SK-N-SH (cell line): ENCODE data around the gene RNPEPL1. TPM values are rescaled to one million over a fixed set of nuclear protein-coding genes. Genes with fewer than 3 reads are reported as not detected.

Source experiments
- CTCF ChIA-PET: fragments of 300-600, 350-600 bp; formaldehyde crosslinking; extraction: SDS; loops from one replicate; lab custom pipeline; 2021; lab: Yijun Ruan, JAX
- POLR2A ChIA-PET: fragments of 350-600 bp; sonication (Branson Sonifier 250); formaldehyde crosslinking; extraction: SDS; loops from one replicate; lab custom pipeline; 2020; ENCODE audit warnings: antibody characterized with exemption, inconsistent platforms; lab: Yijun Ruan, JAX
- DNase-seq: peaks from one replicate; pipeline ENCODE4 v3.0.0; 2012
- H2AFZ ChIP-seq: fragments of 200-600 bp; sonication (generic); 2 replicates; pipeline ENCODE4 v1.8.1; 2016; ENCODE audit warnings: antibody characterized with exemption, mild to moderate bottlenecking, low read depth
- H3F3A ChIP-seq: fragments of 200-600 bp; sonication (generic); replicated peaks from 2 replicates; pipeline ENCODE3; 2016; ENCODE audit warnings: antibody characterized with exemption, mild to moderate bottlenecking; ENCODE audit not compliant: insufficient read depth
- H3K27ac ChIP-seq, 2 experiments: fragments of 200-500 bp in 1 of 2; fragments of 200-600 bp in 1 of 2; sonication (Bioruptor generic) in 1 of 2; sonication (generic), shearing (Covaris generic) in 1 of 2; 2 replicates each; pipeline versions ENCODE4 v1.5.1 to v1.6.1; 2014 to 2016; ENCODE audit warnings: low read depth in 2 of 2, inconsistent platforms in 1 of 2, low read length in 1 of 2, mild to moderate bottlenecking in 1 of 2, mixed read lengths in 1 of 2
- H3K27me3 ChIP-seq: fragments of 200-600 bp; sonication (generic), shearing (Covaris generic); 2 replicates; pipeline ENCODE4 v1.6.1; 2016; ENCODE audit warnings: mixed run types; ENCODE audit not compliant: insufficient read depth
- H3K36me3 ChIP-seq, 2 experiments: fragments of 200-500 bp in 1 of 2; fragments of 200-600 bp in 1 of 2; sonication (Bioruptor generic) in 1 of 2; sonication (generic) in 1 of 2; replicated peaks in 1 of 2; 2 replicates each; pipeline versions ENCODE3 to v1.5.1; 2014 to 2016; ENCODE audit warnings: low read length in 1 of 2, mild to moderate bottlenecking in 1 of 2; ENCODE audit not compliant: insufficient read depth in 2 of 2, control insufficient read depth in 1 of 2
- H3K4me1 ChIP-seq, 2 experiments: fragments of 200-500 bp in 1 of 2; fragments of 200-600 bp in 1 of 2; sonication (Bioruptor generic) in 1 of 2; sonication (generic), shearing (Covaris generic) in 1 of 2; 2 replicates each; pipeline versions ENCODE4 v1.5.1 to v1.6.1; 2014 to 2016; ENCODE audit warnings: low read depth in 1 of 2, low read length in 1 of 2, mixed run types in 1 of 2; ENCODE audit not compliant: insufficient read depth in 2 of 2, control insufficient read depth in 1 of 2
- H3K4me2 ChIP-seq: fragments of 200-600 bp; sonication (generic), shearing (Covaris generic); 2 replicates; pipeline ENCODE4 v1.6.1; 2017; ENCODE audit warnings: mixed run types
- H3K4me3 ChIP-seq, 2 experiments: fragments of 200-500 bp in 1 of 2; fragments of 200-600 bp in 1 of 2; sonication (Bioruptor generic) in 1 of 2; sonication (generic), shearing (Covaris generic) in 1 of 2; 2 replicates each; pipeline versions ENCODE4 v1.5.1 to v1.8.1; 2014 to 2016; ENCODE audit warnings: low read depth in 2 of 2, inconsistent platforms in 1 of 2, low read length in 1 of 2, mild to moderate bottlenecking in 1 of 2, mixed read lengths in 1 of 2, moderate library complexity in 1 of 2
- H3K79me2 ChIP-seq: fragments of 200-600 bp; sonication (generic); 2 replicates; pipeline ENCODE4 v1.8.1; 2017; ENCODE audit warnings: mild to moderate bottlenecking; ENCODE audit not compliant: insufficient read depth
- H3K9ac ChIP-seq: fragments of 200-600 bp; sonication (generic); 2 replicates; pipeline ENCODE4 v1.6.1; 2017; ENCODE audit warnings: mixed run types
- H3K9me2 ChIP-seq: fragments of 200-600 bp; sonication (generic); 2 replicates; pipeline ENCODE4 v1.6.1; 2017; ENCODE audit warnings: mixed run types
- H3K9me3 ChIP-seq: fragments of 200-600 bp; sonication (generic); 2 replicates; pipeline ENCODE4 v1.6.1; 2017; ENCODE audit warnings: mixed run types, mild to moderate bottlenecking, moderate library complexity
- H4K20me1 ChIP-seq: fragments of 200-600 bp; sonication (generic); 2 replicates; pipeline ENCODE4 v1.6.1; 2017; ENCODE audit warnings: mild to moderate bottlenecking, mixed run types; ENCODE audit not compliant: insufficient read depth
- CHD2 ChIP-seq: fragments of 150-350 bp; IDR thresholded peaks from 2 replicates; pipeline ENCODE4 v1.6.1; 2018; ENCODE audit warnings: low read length; ENCODE audit not compliant: partially characterized antibody
- ELF1 ChIP-seq: IDR thresholded peaks from 2 replicates; pipeline ENCODE4 v1.4.0; 2012
- EP300 ChIP-seq, 2 experiments: IDR thresholded peaks; 2 replicates each; pipeline versions ENCODE4 v1.4.0 to v1.6.1; 2012; ENCODE audit warnings: borderline replicate concordance in 1 of 2, low read depth in 1 of 2, low read length in 1 of 2
- EZH2phosphoT487 ChIP-seq: fragments of 200-600 bp; sonication (generic); IDR thresholded peaks from 2 replicates; pipeline ENCODE4 v1.6.1; 2017; ENCODE audit warnings: low read depth, mixed run types, mild to moderate bottlenecking, antibody characterized with exemption, moderate library complexity, borderline replicate concordance
- FOSL2 ChIP-seq: IDR thresholded peaks from 2 replicates; pipeline ENCODE4 v1.4.0; 2012; ENCODE audit warnings: low read depth, mild to moderate bottlenecking, moderate library complexity, borderline replicate concordance
- FOXM1 ChIP-seq: IDR thresholded peaks from 2 replicates; pipeline ENCODE4 v1.4.0; 2012; ENCODE audit warnings: low read depth, mild to moderate bottlenecking
- GATA2 ChIP-seq: sonication (generic); formaldehyde crosslinking; IDR thresholded peaks from 2 replicates; pipeline ENCODE4 v1.5.0; 2020; ENCODE audit warnings: mild to moderate bottlenecking, missing genetic modification reagents
- JUND ChIP-seq: IDR thresholded peaks from 2 replicates; pipeline ENCODE4 v1.4.0; 2012
- MEF2A ChIP-seq: IDR thresholded peaks from 2 replicates; pipeline ENCODE4 v1.4.0; 2012; ENCODE audit warnings: low read depth, borderline replicate concordance
- MXI1 ChIP-seq: IDR thresholded peaks from 2 replicates; pipeline ENCODE4 v1.6.1; 2012; ENCODE audit warnings: mild to moderate bottlenecking, low read depth, low read length, improper control_type of control experiment
- NRF1 ChIP-seq: IDR thresholded peaks from 2 replicates; pipeline ENCODE4 v1.6.1; 2012; ENCODE audit warnings: low read depth, mild to moderate bottlenecking, low read length
- POLR2AphosphoS5 ChIP-seq: IDR thresholded peaks from 2 replicates; pipeline ENCODE4 v1.6.1; 2012; ENCODE audit warnings: low read depth, low read length
- RAD21 ChIP-seq: IDR thresholded peaks from 2 replicates; pipeline ENCODE4 v1.6.1; 2012; ENCODE audit warnings: mild to moderate bottlenecking, low read length
- RCOR1 ChIP-seq: fragments of 150-350 bp; IDR thresholded peaks from 2 replicates; pipeline ENCODE4 v1.6.1; 2017; ENCODE audit warnings: antibody characterized with exemption, low read length
- SMC3 ChIP-seq: IDR thresholded peaks from 2 replicates; pipeline ENCODE4 v1.6.1; 2012; ENCODE audit warnings: low read depth, low read length, improper control_type of control experiment
- TCF12 ChIP-seq: IDR thresholded peaks from 2 replicates; pipeline ENCODE4 v1.4.0; 2012
- TEAD4 ChIP-seq: IDR thresholded peaks from 2 replicates; pipeline ENCODE4 v1.4.0; 2012; ENCODE audit warnings: mild to moderate bottlenecking, borderline replicate concordance; ENCODE audit not compliant: insufficient read depth
- WGBS: methylation state at CpG from one replicate; pipeline ENCODE4 v1.1.6; 2017; ENCODE audit warnings: low lambda C conversion rate; 5-methylcytosine and 5-hydroxymethylcytosine counted together
- polyA plus RNA-seq, 3 experiments: library from polyadenylated mRNA; depleted of rRNA; stranded (reverse); fragments of >200 nt; gene quantifications; 2 replicates each; pipeline ENCODE4 v1.2.3, GENCODE V29; 2012
- TF ChIP-seq, protein P1 (sequence below): fragments of 150-350 bp; IDR thresholded peaks from 2 replicates; pipeline ENCODE4 v1.6.1; 2017; ENCODE audit warnings: antibody characterized with exemption, low read length, low read depth, borderline replicate concordance
- TF ChIP-seq, protein P2 (sequence below): fragments of 200-600 bp; sonication (generic); IDR thresholded peaks from 2 replicates; pipeline ENCODE4 v1.6.1; 2017; ENCODE audit warnings: antibody characterized with exemption, mild to moderate bottlenecking, moderate library complexity
- TF ChIP-seq, protein P3 (sequence below): IDR thresholded peaks from 2 replicates; pipeline ENCODE4 v1.4.0; 2012; ENCODE audit warnings: low read depth
- TF ChIP-seq, protein P4 (sequence below): IDR thresholded peaks from 2 replicates; pipeline ENCODE4 v1.6.1; 2012; ENCODE audit warnings: mild to moderate bottlenecking, low read depth, low read length, moderate library complexity
- TF ChIP-seq, protein P5 (sequence below): IDR thresholded peaks from 2 replicates; pipeline ENCODE4; 2012

Gene RNPEPL1
- polyA plus RNA-seq, 1 of the 3 experiments (the other 2 are of a cell fraction) = 14.3 TPM

DNA sequence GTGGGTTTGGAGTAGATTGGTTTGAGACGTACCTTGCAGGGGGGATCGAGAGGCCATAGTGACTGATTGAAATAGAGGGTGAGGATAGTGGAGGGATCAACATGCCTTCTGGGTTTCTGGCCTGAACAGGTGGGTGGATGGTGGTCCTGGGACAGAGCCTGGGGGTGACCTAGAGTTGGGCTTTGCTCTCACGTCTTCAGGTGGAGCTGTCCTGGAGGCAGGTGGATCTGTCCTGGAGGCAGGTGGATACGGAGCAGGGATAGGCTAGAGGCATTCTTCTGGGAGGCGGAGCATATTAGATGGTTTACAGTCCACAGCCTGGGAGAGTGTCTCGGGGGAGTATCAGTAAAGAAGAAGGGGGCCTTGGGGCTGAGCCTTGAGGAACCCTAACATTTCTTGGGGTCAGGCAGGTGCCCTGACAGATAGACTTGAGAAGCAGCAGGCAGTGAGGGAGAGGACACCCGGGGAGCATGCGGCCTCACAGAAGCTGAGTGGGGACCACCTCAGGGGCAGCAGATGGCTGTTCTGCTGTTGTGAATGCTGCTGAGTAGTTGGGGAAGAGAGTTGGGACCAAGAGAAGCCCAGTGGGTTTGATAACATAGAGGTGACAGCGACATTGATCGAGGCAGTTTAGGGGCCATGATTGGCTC is 19.8 kb downstream of the RNPEPL1 start:
- POLR2A ChIA-PET = no interaction called here
- H3K4me3 ChIP-seq = peak overlapping the region; percentile 96 to 100
- no peaks in the 10 kb centered on the region for H3K27me3 ChIP-seq
- peaks cover 24% of the 10 kb centered on the region for H4K20me1 ChIP-seq
- no peak overlapping the region for H3K27ac ChIP-seq
- 79% methylated on average over 10 of the region's 10 CpGs for WGBS
- TF ChIP-seq, protein P1, sequence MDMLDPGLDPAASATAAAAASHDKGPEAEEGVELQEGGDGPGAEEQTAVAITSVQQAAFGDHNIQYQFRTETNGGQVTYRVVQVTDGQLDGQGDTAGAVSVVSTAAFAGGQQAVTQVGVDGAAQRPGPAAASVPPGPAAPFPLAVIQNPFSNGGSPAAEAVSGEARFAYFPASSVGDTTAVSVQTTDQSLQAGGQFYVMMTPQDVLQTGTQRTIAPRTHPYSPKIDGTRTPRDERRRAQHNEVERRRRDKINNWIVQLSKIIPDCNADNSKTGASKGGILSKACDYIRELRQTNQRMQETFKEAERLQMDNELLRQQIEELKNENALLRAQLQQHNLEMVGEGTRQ = no peak
- TF ChIP-seq CHD2 = no peak
- no peak for TF ChIP-seq EZH2phosphoT487
- TF ChIP-seq GATA2 (CRISPR knock-in tag) = no peak
- TF ChIP-seq RAD21 = no peak
- TF ChIP-seq TCF12 = no peak
- TF ChIP-seq MEF2A = no peak
- TF ChIP-seq NRF1 = no peak
- TF ChIP-seq POLR2AphosphoS5 = no peak
- no peak for TF ChIP-seq FOSL2
- TF ChIP-seq ELF1 = no peak
- TF ChIP-seq RCOR1 = no peak
- TF ChIP-seq FOXM1 = no peak
- H3K4me2 ChIP-seq = peak overlapping the region; percentile 95
- H3F3A ChIP-seq = no peaks in the 10 kb centered on the region
- H3K9me3 ChIP-seq = no peaks in the 10 kb centered on the region
- H3K9ac ChIP-seq = peak overlapping the region; percentile 93; the same call in 1 of the 2 replicates
- CTCF ChIA-PET = interaction anchor here (0.7 to 5.7 kb wide), 5 partner anchors 22 to 182 kb away, joined by 3 to 31 read pairs (median 5); partner anchors contain the start of gene ANKMY1
- H2AFZ ChIP-seq = no peak overlapping the region
- no peak for DNase-seq
- peaks cover 0 to 31% of the 10 kb centered on the region in 2 experiments for H3K36me3 ChIP-seq
- no peaks in the 10 kb centered on the region for H3K9me2 ChIP-seq
- peaks cover 85% of the 10 kb centered on the region for H3K79me2 ChIP-seq
- peaks cover 17 to 28% of the 10 kb centered on the region in 2 experiments; a peak in 3 of 4 replicates for H3K4me1 ChIP-seq

DNA sequence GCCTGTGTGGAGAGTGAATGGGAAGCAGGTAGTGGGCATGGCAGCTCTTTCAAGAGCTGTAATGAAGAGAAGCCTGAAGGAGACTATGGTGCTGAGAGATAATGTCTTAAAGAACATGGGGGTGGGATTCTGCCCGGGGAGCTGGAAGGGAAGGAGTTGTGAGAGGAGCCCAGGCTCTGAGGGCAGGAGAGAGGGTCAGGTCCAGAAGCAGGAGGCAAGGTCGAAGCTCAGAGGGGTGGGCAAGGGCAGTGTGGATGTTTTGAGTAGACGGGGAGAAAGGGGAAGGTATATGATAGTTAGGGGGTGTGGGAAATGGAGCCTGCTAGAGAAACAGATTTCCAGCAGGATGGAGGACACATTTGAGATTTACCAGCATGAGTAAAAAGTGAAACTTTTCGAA is 20.4 kb downstream of the RNPEPL1 start:
- peak overlapping the region; percentile 95 for H3K4me2 ChIP-seq
- DNase-seq = no peak
- H3K36me3 ChIP-seq = peaks cover 0 to 35% of the 10 kb centered on the region in 2 experiments
- WGBS = 66% methylated on average over 4 of the region's 4 CpGs
- peaks cover 17 to 28% of the 10 kb centered on the region in 2 experiments; a peak in 3 of 4 replicates for H3K4me1 ChIP-seq
- no peaks in the 10 kb centered on the region for H3K9me3 ChIP-seq
- H3K4me3 ChIP-seq = no peak overlapping the region
- H3K27me3 ChIP-seq = no peaks in the 10 kb centered on the region
- H3K9me2 ChIP-seq = no peaks in the 10 kb centered on the region
- H3K79me2 ChIP-seq = peaks cover 85% of the 10 kb centered on the region
- H2AFZ ChIP-seq = no peak overlapping the region
- ChIA-PET CTCF (interaction anchor here (0.7 to 5.7 kb wide), 6 partner anchors 15 to 181 kb away, joined by 3 to 31 read pairs (median 5); partner anchors contain the start of gene ANKMY1), POLR2A (no interaction called here)
- H3K27ac ChIP-seq = no peak overlapping the region
- no peaks in the 10 kb centered on the region for H3F3A ChIP-seq
- no peak overlapping the region for H3K9ac ChIP-seq
- peaks cover 27% of the 10 kb centered on the region for H4K20me1 ChIP-seq
- TF ChIP-seq RCOR1 (no peak), JUND (no peak), FOXM1 (no peak), MXI1 (no peak), EP300 (IDR thresholded peaks at IDR 0.05; ENCODE audit: borderline replicate concordance in 1 of 2, low read depth in 1 of 2, low read length in 1 of 2) (no peak), MEF2A (no peak), SMC3 (no peak), TEAD4 (no peak)
- TF ChIP-seq, protein P2, sequence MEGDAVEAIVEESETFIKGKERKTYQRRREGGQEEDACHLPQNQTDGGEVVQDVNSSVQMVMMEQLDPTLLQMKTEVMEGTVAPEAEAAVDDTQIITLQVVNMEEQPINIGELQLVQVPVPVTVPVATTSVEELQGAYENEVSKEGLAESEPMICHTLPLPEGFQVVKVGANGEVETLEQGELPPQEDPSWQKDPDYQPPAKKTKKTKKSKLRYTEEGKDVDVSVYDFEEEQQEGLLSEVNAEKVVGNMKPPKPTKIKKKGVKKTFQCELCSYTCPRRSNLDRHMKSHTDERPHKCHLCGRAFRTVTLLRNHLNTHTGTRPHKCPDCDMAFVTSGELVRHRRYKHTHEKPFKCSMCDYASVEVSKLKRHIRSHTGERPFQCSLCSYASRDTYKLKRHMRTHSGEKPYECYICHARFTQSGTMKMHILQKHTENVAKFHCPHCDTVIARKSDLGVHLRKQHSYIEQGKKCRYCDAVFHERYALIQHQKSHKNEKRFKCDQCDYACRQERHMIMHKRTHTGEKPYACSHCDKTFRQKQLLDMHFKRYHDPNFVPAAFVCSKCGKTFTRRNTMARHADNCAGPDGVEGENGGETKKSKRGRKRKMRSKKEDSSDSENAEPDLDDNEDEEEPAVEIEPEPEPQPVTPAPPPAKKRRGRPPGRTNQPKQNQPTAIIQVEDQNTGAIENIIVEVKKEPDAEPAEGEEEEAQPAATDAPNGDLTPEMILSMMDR = no peak
- TF ChIP-seq, protein P3, sequence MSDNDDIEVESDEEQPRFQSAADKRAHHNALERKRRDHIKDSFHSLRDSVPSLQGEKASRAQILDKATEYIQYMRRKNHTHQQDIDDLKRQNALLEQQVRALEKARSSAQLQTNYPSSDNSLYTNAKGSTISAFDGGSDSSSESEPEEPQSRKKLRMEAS = no peak
- TF ChIP-seq, protein P4, sequence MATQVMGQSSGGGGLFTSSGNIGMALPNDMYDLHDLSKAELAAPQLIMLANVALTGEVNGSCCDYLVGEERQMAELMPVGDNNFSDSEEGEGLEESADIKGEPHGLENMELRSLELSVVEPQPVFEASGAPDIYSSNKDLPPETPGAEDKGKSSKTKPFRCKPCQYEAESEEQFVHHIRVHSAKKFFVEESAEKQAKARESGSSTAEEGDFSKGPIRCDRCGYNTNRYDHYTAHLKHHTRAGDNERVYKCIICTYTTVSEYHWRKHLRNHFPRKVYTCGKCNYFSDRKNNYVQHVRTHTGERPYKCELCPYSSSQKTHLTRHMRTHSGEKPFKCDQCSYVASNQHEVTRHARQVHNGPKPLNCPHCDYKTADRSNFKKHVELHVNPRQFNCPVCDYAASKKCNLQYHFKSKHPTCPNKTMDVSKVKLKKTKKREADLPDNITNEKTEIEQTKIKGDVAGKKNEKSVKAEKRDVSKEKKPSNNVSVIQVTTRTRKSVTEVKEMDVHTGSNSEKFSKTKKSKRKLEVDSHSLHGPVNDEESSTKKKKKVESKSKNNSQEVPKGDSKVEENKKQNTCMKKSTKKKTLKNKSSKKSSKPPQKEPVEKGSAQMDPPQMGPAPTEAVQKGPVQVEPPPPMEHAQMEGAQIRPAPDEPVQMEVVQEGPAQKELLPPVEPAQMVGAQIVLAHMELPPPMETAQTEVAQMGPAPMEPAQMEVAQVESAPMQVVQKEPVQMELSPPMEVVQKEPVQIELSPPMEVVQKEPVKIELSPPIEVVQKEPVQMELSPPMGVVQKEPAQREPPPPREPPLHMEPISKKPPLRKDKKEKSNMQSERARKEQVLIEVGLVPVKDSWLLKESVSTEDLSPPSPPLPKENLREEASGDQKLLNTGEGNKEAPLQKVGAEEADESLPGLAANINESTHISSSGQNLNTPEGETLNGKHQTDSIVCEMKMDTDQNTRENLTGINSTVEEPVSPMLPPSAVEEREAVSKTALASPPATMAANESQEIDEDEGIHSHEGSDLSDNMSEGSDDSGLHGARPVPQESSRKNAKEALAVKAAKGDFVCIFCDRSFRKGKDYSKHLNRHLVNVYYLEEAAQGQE = no peak
- TF ChIP-seq, protein P5, sequence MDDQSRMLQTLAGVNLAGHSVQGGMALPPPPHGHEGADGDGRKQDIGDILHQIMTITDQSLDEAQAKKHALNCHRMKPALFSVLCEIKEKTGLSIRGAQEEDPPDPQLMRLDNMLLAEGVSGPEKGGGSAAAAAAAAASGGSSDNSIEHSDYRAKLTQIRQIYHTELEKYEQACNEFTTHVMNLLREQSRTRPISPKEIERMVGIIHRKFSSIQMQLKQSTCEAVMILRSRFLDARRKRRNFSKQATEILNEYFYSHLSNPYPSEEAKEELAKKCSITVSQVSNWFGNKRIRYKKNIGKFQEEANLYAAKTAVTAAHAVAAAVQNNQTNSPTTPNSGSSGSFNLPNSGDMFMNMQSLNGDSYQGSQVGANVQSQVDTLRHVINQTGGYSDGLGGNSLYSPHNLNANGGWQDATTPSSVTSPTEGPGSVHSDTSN = no peak
